Left colon (tissue), 2 donors: ENCODE measurements around the gene PXK. TPM values are rescaled to one million over a fixed set of nuclear protein-coding genes. Genes with fewer than 3 reads are reported as not detected.

Source experiments
- ATAC-seq: fragments of 200-7000 bp; cut with Tn5 transposase; one replicate; pipeline ENCODE4 v1.9.1; 2020; ENCODE audit warnings: mild to moderate bottlenecking, moderate library complexity
- DNase-seq, 2 donors: peaks; one replicate each; pipeline ENCODE4 v3.0.0-alpha.2; 2020
- intact Hi-C, 2 donors: fragments of 100-400 bp; cut with DNase I in 1 of 2; cut with micrococcal nuclease in 1 of 2; formaldehyde crosslinking; loops; one replicate each; pipeline versions ENCODE4 v1.11.2 to v1.14.0; 2022; cut with DNase I, micrococcal nuclease
- total RNA-seq, 2 donors: library from RNA; stranded (reverse); fragmentation: NEBNext Ultra II Directional; extraction: Animal tissue kit (Norgen Biotek cat#: 25700); gene quantifications; one replicate each; pipeline ENCODE4 v1.2.1, GENCODE V29; 2021
- donor health status: DM: no; HTN: no; CAD: no.
- donor health status: DM: yes; HTN: yes; CAD: no.

The PXK gene
- total RNA-seq, 2 donors from 2014 or later, result 10.2 to 12.6 TPM

GRCh38 chr3:58398669-58399333 is 66.1 kb downstream of the PXK start:
- intact Hi-C loops, result no loop called here
- DNase-seq (no peak), ATAC-seq (no peak)

GRCh38 chr3:58403513-58404109 is 70.9 kb downstream of the PXK start:
- DNase-seq, result no peak
- intact Hi-C loops, result no loop called here
- no peak for ATAC-seq

- intact Hi-C loops, result no loop called here
- ATAC-seq, result no peak
- no peak for DNase-seq
Observed at GRCh38 chr3:58404396-58404795, 71.7 kb downstream of the PXK start.

GRCh38 chr3:58408906-58409305 is 76.2 kb downstream of the PXK start:
- DNase-seq, result no peak
- intact Hi-C loops, result no loop called here
- no peak for ATAC-seq

- DNase-seq, result no peak
- intact Hi-C loops, result loop anchor here in 1 of 2 donors (5.0 kb wide), 1 partner anchor 87 kb away; no protein-coding TSS in a partner anchor
- ATAC-seq, result no peak
Observed at GRCh38 chr3:58409663-58410062, 77.0 kb downstream of the PXK start.

- intact Hi-C loops, result loop anchor here in 1 of 2 donors (5.0 kb wide), 1 partner anchor 89 kb away; no protein-coding TSS in a partner anchor
- ATAC-seq (no peak), DNase-seq (no peak)
Observed at GRCh38 chr3:58411036-58411435, 78.3 kb downstream of the PXK start.

GRCh38 chr3:58411851-58412830 is 79.4 kb downstream of the PXK start:
- intact Hi-C loops, result loop anchor here in 1 of 2 donors (5.0 kb wide), 1 partner anchor 90 kb away; no protein-coding TSS in a partner anchor
- DNase-seq, result no peak
- ATAC-seq, result no peak

- ATAC-seq, result peak; percentile 46
- intact Hi-C loops, result loop anchor here in 1 of 2 donors (5.0 kb wide), 1 partner anchor 92 kb away; no protein-coding TSS in a partner anchor
- peak in 1 of 2 donors; percentile 42 for DNase-seq
Observed at GRCh38 chr3:58414538-58415197, 82.0 kb downstream of the PXK start.

GRCh38 chr3:58416191-58416590 is 83.5 kb downstream of the PXK start:
- intact Hi-C loops, result no loop called here
- DNase-seq (no peak), ATAC-seq (peak; percentile 23)

- intact Hi-C loops, result no loop called here
- ATAC-seq, result peak; percentile 43
- no peak for DNase-seq
Observed at GRCh38 chr3:58417075-58417474, 84.4 kb downstream of the PXK start.

GRCh38 chr3:58418227-58418626 is 85.5 kb downstream of the PXK start:
- ATAC-seq (no peak), DNase-seq (no peak)
- intact Hi-C loops, result no loop called here

- ATAC-seq (peak; percentile 89), DNase-seq (peak; percentile 52 to 66)
- intact Hi-C loops, result no loop called here
Observed at GRCh38 chr3:58419780-58420507, 87.3 kb downstream of the PXK start.

- ATAC-seq (no peak), DNase-seq (no peak)
- intact Hi-C loops, result no loop called here
Observed at GRCh38 chr3:58421004-58421403, 88.3 kb downstream of the PXK start.

- ATAC-seq, result no peak
- intact Hi-C loops, result no loop called here
- DNase-seq, result no peak
Observed at GRCh38 chr3:58422756-58423325, 90.1 kb downstream of the PXK start.

GRCh38 chr3:58424613-58425012 is 91.9 kb downstream of the PXK start:
- DNase-seq (no peak), ATAC-seq (no peak)
- intact Hi-C loops, result no loop called here

- intact Hi-C loops, result no loop called here
- no peak for ATAC-seq
- DNase-seq, result no peak
Observed at GRCh38 chr3:58425782-58426181, 93.1 kb downstream of the PXK start.

GRCh38 chr3:58427661-58428361 is 95.1 kb downstream of the PXK start:
- ATAC-seq (no peak), DNase-seq (no peak)
- intact Hi-C loops, result no loop called here
